GM19193 (cell line): ENCODE results near the gene PRKG1.
A peak's percentile ranks its signal among the peaks of the same experiment; 100 is the strongest.

Experiments used
- POLR2A ChIP-seq: IDR thresholded peaks from 4 replicates; pipeline ENCODE4 v1.6.1; 2011; ENCODE audit not compliant: insufficient read depth, insufficient read length; ENCODE audit errors: extremely low read depth

Gene PRKG1

GRCh38 chr10:51698473-51699063 lies 624.3 kb downstream of the PRKG1 start:
- no peak for TF ChIP-seq POLR2A

- TF ChIP-seq POLR2A: no peak
Observed at GRCh38 chr10:51699145-51699474, 624.8 kb downstream of the PRKG1 start.

DNA sequence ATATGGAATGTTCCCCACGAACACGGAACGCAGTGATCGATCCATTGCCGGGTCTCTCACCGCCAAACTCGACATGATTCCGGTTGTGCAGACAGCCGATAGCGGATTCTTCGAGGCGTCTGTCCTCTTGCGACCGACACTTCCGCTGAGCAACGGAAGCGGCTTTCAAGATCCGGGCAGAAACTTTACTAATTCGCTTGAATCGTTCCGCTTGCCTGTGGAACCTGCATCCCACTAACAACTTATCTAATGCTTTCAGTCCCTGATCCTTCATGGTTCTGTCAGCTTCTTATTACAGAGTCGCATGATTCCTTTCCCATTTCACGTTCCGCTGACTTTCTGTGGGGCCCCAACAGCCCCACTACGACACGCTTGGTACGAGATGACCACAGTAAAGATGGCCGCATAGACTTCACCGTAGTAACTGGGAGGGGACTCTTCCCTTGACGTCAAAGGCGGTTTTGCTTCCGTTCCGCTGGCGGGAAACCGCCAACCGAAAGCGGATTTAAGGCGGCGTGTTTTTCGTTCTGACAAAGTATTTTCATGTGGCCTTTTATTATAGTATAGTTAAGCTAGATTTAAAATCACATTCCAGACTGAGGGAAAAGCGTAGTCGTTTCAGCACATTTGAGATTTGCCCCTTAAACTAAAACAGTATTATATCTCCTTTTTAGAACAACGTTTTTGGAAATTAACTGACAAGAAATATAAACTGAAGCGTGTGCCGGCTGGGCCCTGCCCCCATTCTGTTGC lies 625.4 kb downstream of the PRKG1 start, which contains the start of gene CSTF2T:
CSTF2T (minus strand) TSS at position 121 of the 753 bp plus-strand sequence; CDS start at position 75, 46 bp downstream.
- TF ChIP-seq POLR2A: peak; percentile 86

DNA sequence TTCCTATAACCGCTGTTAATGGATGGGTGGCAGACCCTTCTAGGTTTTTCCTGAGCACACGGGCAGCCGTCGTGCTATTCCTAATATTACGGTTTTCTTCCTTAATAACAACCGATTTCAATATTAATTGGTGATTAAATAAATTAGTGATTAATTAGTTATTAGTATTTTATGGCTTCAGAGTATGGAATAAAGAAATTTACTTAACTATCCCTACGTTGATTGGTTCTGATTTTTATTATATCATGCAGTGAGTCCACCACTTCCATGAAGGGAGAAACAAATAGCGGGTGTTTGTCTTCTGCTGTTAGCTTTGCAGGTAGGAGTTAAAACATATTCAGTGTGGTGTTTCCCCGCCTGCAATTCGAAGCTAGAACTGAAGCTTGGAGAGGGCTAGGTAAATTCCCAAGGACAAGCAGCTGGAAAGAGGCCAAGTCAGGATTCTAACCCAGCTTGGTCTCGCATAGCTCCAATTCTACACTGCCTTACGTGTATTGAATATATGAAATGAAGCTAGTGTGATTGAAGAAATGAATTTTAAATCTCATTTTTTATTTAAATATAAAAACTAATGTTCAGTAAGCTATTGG lies 626.0 kb downstream of the PRKG1 start:
- no peak for TF ChIP-seq POLR2A

DNA sequence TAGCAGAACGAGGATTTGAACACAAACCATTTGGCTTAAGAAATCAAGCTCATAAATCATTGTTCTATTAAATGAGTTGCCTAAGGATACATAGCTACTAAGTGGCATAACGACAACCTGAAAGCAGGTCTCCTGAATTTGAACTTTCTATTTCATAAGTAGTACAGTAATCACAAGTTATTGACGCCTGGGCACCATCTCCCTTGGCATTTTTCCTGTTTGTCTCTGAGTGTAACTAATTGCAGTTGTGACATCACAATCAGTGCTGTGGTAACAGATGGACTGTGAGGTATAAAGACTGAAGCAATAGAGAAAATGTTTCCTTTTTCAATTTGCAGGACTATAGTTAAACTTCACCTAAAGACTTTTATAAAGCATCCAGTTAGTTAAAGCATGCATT lies 631.5 kb downstream of the PRKG1 start:
- TF ChIP-seq POLR2A: no peak

DNA sequence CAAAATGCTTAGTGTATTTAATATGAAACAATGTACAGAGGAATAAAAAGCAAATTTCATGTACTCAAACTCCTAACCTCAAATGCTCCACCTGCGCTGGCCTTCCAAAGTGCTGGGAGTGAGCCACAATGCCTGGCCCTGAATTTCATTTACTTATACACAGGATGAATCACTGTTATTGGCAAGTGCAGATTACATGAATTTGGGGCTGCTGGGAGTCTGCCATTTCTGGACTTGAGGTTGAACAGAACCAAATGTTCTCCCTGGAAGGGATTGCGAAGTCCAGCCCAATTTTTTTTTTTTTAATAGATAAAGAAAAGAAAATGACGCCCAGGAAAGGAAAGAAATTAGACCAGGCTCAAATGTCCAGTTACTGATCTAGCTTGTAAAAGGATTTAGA lies 631.9 kb downstream of the PRKG1 start:
- TF ChIP-seq POLR2A: no peak

- no peak for TF ChIP-seq POLR2A
Observed at GRCh38 chr10:51707392-51707791, 633.1 kb downstream of the PRKG1 start.

- TF ChIP-seq POLR2A: no peak
Observed at GRCh38 chr10:51707821-51708424, 633.6 kb downstream of the PRKG1 start.

GRCh38 chr10:51708609-51709008 lies 634.3 kb downstream of the PRKG1 start:
- TF ChIP-seq POLR2A: no peak

DNA sequence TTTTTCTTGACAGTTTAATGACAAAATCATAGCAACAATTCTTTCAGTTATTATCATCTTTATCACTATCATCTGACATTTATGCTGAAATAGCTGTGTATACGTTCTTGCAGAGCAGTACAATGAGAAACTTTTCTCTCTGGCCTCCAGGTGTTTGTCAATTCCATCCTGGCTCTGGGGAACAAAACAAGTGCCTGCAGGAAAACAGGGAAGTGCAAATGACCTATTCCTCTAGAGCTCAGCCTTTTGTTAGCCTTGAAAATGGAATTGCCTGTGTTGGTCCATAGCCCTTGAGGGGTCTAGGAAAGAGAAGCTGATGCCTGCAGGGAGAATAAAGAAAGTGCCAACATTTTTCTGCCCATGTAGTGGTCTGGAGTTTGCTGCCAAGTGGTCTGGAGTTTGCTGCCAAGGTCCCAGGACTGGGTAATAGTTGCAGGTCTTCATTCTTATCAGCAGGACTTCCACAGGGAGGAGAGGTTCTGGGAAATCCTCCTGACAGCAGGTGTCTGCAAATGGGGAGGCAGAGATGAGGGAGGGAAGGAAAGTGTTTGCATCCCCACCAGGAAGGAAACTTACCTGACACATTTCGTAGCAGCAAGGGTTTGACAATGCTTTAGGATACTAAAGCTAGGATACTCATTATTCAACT lies 635.2 kb downstream of the PRKG1 start:
- TF ChIP-seq POLR2A: no peak

DNA sequence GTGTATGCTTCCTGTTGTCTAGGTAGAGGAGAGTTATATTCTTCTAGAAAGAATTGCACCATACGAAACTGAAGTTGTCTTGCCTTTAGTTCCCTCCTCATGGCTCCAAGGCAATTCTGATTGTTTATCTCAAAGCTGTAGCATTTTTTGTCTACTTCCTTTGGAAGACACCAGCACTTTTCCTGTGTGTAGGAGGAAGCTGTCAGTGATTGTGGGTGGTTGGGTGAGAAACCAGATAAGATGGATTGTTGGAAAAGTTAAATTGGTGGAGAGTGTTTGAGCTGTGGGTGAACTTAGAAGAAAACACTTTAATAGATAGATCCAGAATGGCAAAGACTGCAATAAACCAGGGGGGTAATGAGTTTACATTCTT lies 637.2 kb downstream of the PRKG1 start:
- TF ChIP-seq POLR2A: no peak

GRCh38 chr10:51716981-51717380 lies 642.7 kb downstream of the PRKG1 start:
- no peak for TF ChIP-seq POLR2A

GRCh38 chr10:51718804-51719291 lies 644.6 kb downstream of the PRKG1 start:
- TF ChIP-seq POLR2A: no peak

GRCh38 chr10:51724038-51724437 lies 649.8 kb downstream of the PRKG1 start:
- TF ChIP-seq POLR2A: no peak
